ENCODE data around the gene PHC2.

DNA sequence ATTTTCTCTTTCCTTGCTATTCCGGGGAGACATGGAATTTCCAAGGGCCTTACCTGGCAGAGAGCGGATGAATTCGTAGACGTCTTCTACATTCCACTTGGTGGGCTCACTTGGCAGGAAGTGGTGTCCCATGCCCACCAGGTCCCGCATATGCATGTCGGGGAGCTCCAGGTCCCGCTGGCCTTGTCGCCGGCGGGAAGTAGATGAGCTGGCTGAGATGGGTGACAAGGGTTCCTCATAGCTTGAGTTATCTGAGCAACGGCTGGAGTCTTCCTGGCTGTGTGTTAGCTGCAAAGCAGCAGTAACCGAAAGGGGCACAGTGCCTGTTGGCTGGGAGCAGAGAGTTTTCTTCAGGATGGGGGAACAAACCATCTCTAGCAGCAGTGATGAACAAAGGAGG is 102.1 kb downstream of the PHC2 start:
- TF ChIP-seq ZNF70 (CRISPR knock-in tag; IDR thresholded peaks at IDR 0.05) = no peak
- no peak for TF ChIP-seq ZFP30 (CRISPR knock-in tag; IDR thresholded peaks at IDR 0.05)
- TF ChIP-seq RARB (CRISPR knock-in tag; IDR thresholded peaks at IDR 0.05) = no peak
- TF ChIP-seq, protein P1, sequence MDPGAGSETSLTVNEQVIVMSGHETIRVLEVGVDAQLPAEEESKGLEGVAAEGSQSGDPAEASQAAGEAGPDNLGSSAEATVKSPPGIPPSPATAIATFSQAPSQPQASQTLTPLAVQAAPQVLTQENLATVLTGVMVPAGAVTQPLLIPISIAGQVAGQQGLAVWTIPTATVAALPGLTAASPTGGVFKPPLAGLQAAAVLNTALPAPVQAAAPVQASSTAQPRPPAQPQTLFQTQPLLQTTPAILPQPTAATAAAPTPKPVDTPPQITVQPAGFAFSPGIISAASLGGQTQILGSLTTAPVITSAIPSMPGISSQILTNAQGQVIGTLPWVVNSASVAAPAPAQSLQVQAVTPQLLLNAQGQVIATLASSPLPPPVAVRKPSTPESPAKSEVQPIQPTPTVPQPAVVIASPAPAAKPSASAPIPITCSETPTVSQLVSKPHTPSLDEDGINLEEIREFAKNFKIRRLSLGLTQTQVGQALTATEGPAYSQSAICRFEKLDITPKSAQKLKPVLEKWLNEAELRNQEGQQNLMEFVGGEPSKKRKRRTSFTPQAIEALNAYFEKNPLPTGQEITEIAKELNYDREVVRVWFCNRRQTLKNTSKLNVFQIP (CRISPR knock-in tag; IDR thresholded peaks at IDR 0.05; ENCODE audit: borderline replicate concordance, low read depth) = no peak
- no peak for TF ChIP-seq GLIS3 (CRISPR knock-in tag; IDR thresholded peaks at IDR 0.05)
- no peak for TF ChIP-seq ARNTL (CRISPR knock-in tag; IDR thresholded peaks at IDR 0.05; ENCODE audit: borderline replicate concordance, low read depth)
- TF ChIP-seq, protein P2, sequence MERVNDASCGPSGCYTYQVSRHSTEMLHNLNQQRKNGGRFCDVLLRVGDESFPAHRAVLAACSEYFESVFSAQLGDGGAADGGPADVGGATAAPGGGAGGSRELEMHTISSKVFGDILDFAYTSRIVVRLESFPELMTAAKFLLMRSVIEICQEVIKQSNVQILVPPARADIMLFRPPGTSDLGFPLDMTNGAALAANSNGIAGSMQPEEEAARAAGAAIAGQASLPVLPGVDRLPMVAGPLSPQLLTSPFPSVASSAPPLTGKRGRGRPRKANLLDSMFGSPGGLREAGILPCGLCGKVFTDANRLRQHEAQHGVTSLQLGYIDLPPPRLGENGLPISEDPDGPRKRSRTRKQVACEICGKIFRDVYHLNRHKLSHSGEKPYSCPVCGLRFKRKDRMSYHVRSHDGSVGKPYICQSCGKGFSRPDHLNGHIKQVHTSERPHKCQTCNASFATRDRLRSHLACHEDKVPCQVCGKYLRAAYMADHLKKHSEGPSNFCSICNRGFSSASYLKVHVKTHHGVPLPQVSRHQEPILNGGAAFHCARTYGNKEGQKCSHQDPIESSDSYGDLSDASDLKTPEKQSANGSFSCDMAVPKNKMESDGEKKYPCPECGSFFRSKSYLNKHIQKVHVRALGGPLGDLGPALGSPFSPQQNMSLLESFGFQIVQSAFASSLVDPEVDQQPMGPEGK (CRISPR knock-in tag; IDR thresholded peaks at IDR 0.05; ENCODE audit: borderline replicate concordance) = no peak
- no peak for TF ChIP-seq TOX (CRISPR knock-in tag; IDR thresholded peaks at IDR 0.05; ENCODE audit: borderline replicate concordance)
- TF ChIP-seq, protein P3, sequence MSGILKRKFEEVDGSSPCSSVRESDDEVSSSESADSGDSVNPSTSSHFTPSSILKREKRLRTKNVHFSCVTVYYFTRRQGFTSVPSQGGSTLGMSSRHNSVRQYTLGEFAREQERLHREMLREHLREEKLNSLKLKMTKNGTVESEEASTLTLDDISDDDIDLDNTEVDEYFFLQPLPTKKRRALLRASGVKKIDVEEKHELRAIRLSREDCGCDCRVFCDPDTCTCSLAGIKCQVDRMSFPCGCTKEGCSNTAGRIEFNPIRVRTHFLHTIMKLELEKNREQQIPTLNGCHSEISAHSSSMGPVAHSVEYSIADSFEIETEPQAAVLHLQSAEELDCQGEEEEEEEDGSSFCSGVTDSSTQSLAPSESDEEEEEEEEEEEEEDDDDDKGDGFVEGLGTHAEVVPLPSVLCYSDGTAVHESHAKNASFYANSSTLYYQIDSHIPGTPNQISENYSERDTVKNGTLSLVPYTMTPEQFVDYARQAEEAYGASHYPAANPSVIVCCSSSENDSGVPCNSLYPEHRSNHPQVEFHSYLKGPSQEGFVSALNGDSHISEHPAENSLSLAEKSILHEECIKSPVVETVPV (CRISPR knock-in tag; IDR thresholded peaks at IDR 0.05) = no peak
- no peak for TF ChIP-seq ISL1 (CRISPR knock-in tag; IDR thresholded peaks at IDR 0.05)
- no peak for TF ChIP-seq TCF4 (CRISPR knock-in tag; IDR thresholded peaks at IDR 0.05; ENCODE audit: borderline replicate concordance)
- TF ChIP-seq, protein P4, sequence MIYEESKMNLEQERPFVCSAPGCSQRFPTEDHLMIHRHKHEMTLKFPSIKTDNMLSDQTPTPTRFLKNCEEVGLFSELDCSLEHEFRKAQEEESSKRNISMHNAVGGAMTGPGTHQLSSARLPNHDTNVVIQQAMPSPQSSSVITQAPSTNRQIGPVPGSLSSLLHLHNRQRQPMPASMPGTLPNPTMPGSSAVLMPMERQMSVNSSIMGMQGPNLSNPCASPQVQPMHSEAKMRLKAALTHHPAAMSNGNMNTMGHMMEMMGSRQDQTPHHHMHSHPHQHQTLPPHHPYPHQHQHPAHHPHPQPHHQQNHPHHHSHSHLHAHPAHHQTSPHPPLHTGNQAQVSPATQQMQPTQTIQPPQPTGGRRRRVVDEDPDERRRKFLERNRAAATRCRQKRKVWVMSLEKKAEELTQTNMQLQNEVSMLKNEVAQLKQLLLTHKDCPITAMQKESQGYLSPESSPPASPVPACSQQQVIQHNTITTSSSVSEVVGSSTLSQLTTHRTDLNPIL (CRISPR knock-in tag; IDR thresholded peaks at IDR 0.05; ENCODE audit: low read depth) = no peak
